Activated T-cell treated with anti-CD3 and anti-CD28 coated beads, Interleukin-2, amount 50 U/mL, for 72 hours (primary cell): Measurements from ENCODE around the gene ASPRV1. TPM values are rescaled to one million over a fixed set of nuclear protein-coding genes. Genes with fewer than 3 reads are reported as not detected.

ENCODE experiments used
- ATAC-seq, 2 donors: fragments of 150-1000 bp; cut with Tn5 transposase; replicated peaks in 1 of 2; 2 replicates each; pipeline ENCODE4 v1.10.0; 2021; ENCODE audit warnings: moderate library complexity in 2 of 2, mild to moderate bottlenecking in 1 of 2
- DNase-seq, 2 donors: peaks; one replicate each; pipeline ENCODE4 v3.0.0; 2021 to 2022; ENCODE audit warnings: mixed read lengths in 1 of 2
- H3K27ac Mint-ChIP-seq: one replicate; pipeline ENCODE4 v1.8.0; 2022; ENCODE audit warnings: mild to moderate bottlenecking, moderate library complexity, mixed read lengths
- H3K27me3 Mint-ChIP-seq: one replicate; pipeline ENCODE4 v1.8.0; 2022; ENCODE audit warnings: low read depth, mixed read lengths
- H3K36me3 Mint-ChIP-seq, 2 donors: one replicate each; pipeline ENCODE4 v1.8.0; 2022; ENCODE audit warnings: mixed read lengths in 2 of 2, mild to moderate bottlenecking in 1 of 2; ENCODE audit not compliant: insufficient read depth in 2 of 2
- H3K4me1 Mint-ChIP-seq: one replicate; pipeline ENCODE4 v1.8.0; 2022; ENCODE audit warnings: low read depth, mixed read lengths
- H3K4me3 Mint-ChIP-seq, 2 donors: one replicate each; pipeline ENCODE4 v1.8.0; 2022; ENCODE audit warnings: mild to moderate bottlenecking in 2 of 2, mixed read lengths in 2 of 2, moderate library complexity in 2 of 2
- H3K9me3 Mint-ChIP-seq, 2 donors: one replicate each; pipeline ENCODE4 v1.8.0; 2022; ENCODE audit warnings: mixed read lengths in 2 of 2
- total RNA-seq, 2 donors: library from RNA; stranded (reverse); gene quantifications; one replicate each; pipeline ENCODE4 v1.2.3, GENCODE V29; 2022

Gene ASPRV1
- total RNA-seq, 2 donors from 2014 or later, result 1.0 to 2.0 TPM

- peak within 1 kb of the TSS; percentile 82 for H3K27ac Mint-ChIP-seq
- H3K36me3 Mint-ChIP-seq, result peaks cover 9 to 13% of the 10 kb centered on the region in 2 donors
- DNase-seq (peak; percentile 31), ATAC-seq (peak in 1 of 2 donors; percentile 1)
- H3K9me3 Mint-ChIP-seq, result no peaks in the 10 kb centered on the region
- H3K4me1 Mint-ChIP-seq, result peaks cover 34% of the 10 kb centered on the region
- no peaks in the 10 kb centered on the region for H3K27me3 Mint-ChIP-seq
- peak within 1 kb of the TSS; percentile 84 to 90 for H3K4me3 Mint-ChIP-seq
These were observed 46.2 kb downstream of the ASPRV1 start, which contains the start of gene MXD1 for GRCh38 chr2:69914950-69915945. Gene MXD1, plus strand, starts transcription at chr2:69915109. Its CDS starts 222 bp downstream, at chr2:69915331.

GRCh38 chr2:69914164-69914949, 47.1 kb downstream of the ASPRV1 start:
- Mint-ChIP-seq H3K4me3 (peak overlapping the region; percentile 81 to 84), H3K27ac (peak overlapping the region; percentile 82), H3K36me3 (peaks cover 7 to 11% of the 10 kb centered on the region in 2 donors), H3K9me3 (no peaks in the 10 kb centered on the region), H3K4me1 (peaks cover 34% of the 10 kb centered on the region), H3K27me3 (no peaks in the 10 kb centered on the region)
- peak; percentile 91 to 93 for ATAC-seq
- DNase-seq, result peak; percentile 99 to 100

- H3K9me3 Mint-ChIP-seq, result no peaks in the 10 kb centered on the region
- no peak overlapping the region for H3K4me3 Mint-ChIP-seq
- H3K27me3 Mint-ChIP-seq, result no peaks in the 10 kb centered on the region
- ATAC-seq (no peak), DNase-seq (no peak)
- H3K4me1 Mint-ChIP-seq, result peaks cover 22% of the 10 kb centered on the region
- peak overlapping the region; percentile 91 for H3K27ac Mint-ChIP-seq
- H3K36me3 Mint-ChIP-seq, result peaks cover 9 to 10% of the 10 kb centered on the region in 2 donors
These were observed 49.4 kb downstream of the ASPRV1 start for GRCh38 chr2:69911985-69912563.

Other genes with a start within 250 kb of the ASPRV1 start
- 10 to 100 TPM; 25.3 to 30.2 TPM for gene ANXA4, start 219.5 kb downstream of the ASPRV1 start, total RNA-seq
- 10 to 100 TPM; 23.7 to 25.4 TPM for gene GMCL1, start 132.0 kb downstream of the ASPRV1 start, total RNA-seq
- 10 to 100 TPM; 67.4 to 77.4 TPM for gene SNRNP27, start 67.7 kb downstream of the ASPRV1 start, total RNA-seq
- gene MXD1, start 46.5 kb downstream of the ASPRV1 start, total RNA-seq, result 10 to 100 TPM; 14.3 to 40.0 TPM
- gene PCBP1, start 125.8 kb upstream of the ASPRV1 start, total RNA-seq, result 100 to 1,000 TPM; 270 to 291 TPM
- gene C2orf42, start 229.4 kb upstream of the ASPRV1 start, total RNA-seq, result 10 to 100 TPM; 28.0 to 29.3 TPM